Heart left ventricle (tissue), 16 donors: Measurements from ENCODE around the gene RCVRN. TPM values are rescaled to one million over a fixed set of nuclear protein-coding genes. Genes with fewer than 3 reads are reported as not detected.

Experiments used
- ATAC-seq, 4 donors: fragments of 200-7000 bp; cut with Tn5 transposase; one replicate each; pipeline ENCODE4 v1.9.1; 2020 to 2022; ENCODE audit warnings: moderate library complexity in 4 of 4, mild to moderate bottlenecking in 3 of 4, moderate number of reproducible peaks in 1 of 4
- DNase-seq, 5 donors: peaks; one replicate each; pipeline ENCODE4 v3.0.0-alpha.2; 2020
- H3K27ac ChIP-seq, 12 donors: fragments of 200-600 bp; sonication (generic) in 4 of 12; one replicate each; pipeline versions ENCODE4 v1.5.0 to v1.8.0; 2016 to 2022; ENCODE audit warnings: mild to moderate bottlenecking in 2 of 12
- H3K27me3 ChIP-seq, 9 donors: fragments of 200-600 bp; sonication (generic) in 2 of 9; one replicate each; pipeline versions ENCODE4 v1.5.1 to v1.8.0; 2016 to 2022; ENCODE audit warnings: mild to moderate bottlenecking in 3 of 9
- H3K36me3 ChIP-seq, 9 donors: fragments of 200-600 bp; sonication (generic) in 2 of 9; one replicate each; pipeline versions ENCODE4 v1.5.0 to v1.8.0; 2018 to 2022; ENCODE audit warnings: mild to moderate bottlenecking in 2 of 9
- H3K4me1 ChIP-seq, 12 donors: fragments of 200-600 bp; sonication (generic) in 4 of 12; one replicate each; pipeline versions ENCODE4 v1.5.0 to v1.8.0; 2016 to 2022; ENCODE audit warnings: mild to moderate bottlenecking in 3 of 12
- H3K4me3 ChIP-seq, 12 donors: fragments of 200-600 bp; sonication (generic) in 4 of 12; one replicate each; pipeline versions ENCODE4 v1.5.0 to v1.8.0; 2017 to 2022; ENCODE audit warnings: mild to moderate bottlenecking in 9 of 12, moderate library complexity in 4 of 12
- H3K9me3 ChIP-seq, 12 donors: fragments of 200-600 bp; sonication (generic) in 4 of 12; one replicate each; pipeline versions ENCODE4 v1.5.0 to v1.8.0; 2016 to 2022; ENCODE audit warnings: mild to moderate bottlenecking in 1 of 12
- CTCF ChIP-seq, 12 donors: fragments of 200-600 bp; sonication (generic) in 4 of 12; IDR thresholded peaks; one replicate each; pipeline versions ENCODE4 v1.5.0 to v1.8.0; 2018 to 2022; ENCODE audit warnings: antibody characterized with exemption in 12 of 12, mild to moderate bottlenecking in 5 of 12
- POLR2A ChIP-seq, 2 donors: fragments of 450-650 bp; IDR thresholded peaks; one replicate each; pipeline ENCODE4 v1.6.1; 2017; ENCODE audit warnings: antibody characterized with exemption in 2 of 2, mild to moderate bottlenecking in 2 of 2, moderate library complexity in 2 of 2
- WGBS, 4 donors: extraction: QIAGEN DNeasy Blood & Tissue Kit in 2 of 4; methylation state at CpG; one replicate each; pipeline versions ENCODE4 v1.1.5 to v1.1.7; 2013 to 2018; 5-methylcytosine and 5-hydroxymethylcytosine counted together
- intact Hi-C, 10 donors: fragments of 100-400 bp; cut with DNase I; formaldehyde crosslinking; loops; one replicate each; pipeline versions ENCODE4 v1.11.1 to v1.14.2; 2022
- long read RNA-seq, 3 donors: library from polyadenylated mRNA; unstranded; transcript quantifications; one replicate each; pipeline ENCODE4 v2.0.0, GENCODE V29; 2020 to 2021
- polyA plus RNA-seq, 2 donors: library from polyadenylated mRNA; stranded (reverse); fragments of 200-250 nt; gene quantifications; one replicate each; pipeline ENCODE4 v1.2.3, GENCODE V29; 2013
- total RNA-seq, 9 donors: library from RNA; depleted of rRNA in 2 of 9; stranded (reverse); fragments of >200 nt in 2 of 9; fragmentation: NEBNext Ultra II Directional in 3 of 9; extraction: Animal tissue kit (Norgen Biotek cat#: 25700) in 3 of 9; gene quantifications; one replicate each; pipeline versions ENCODE4 v1.1.0 to v1.2.4, GENCODE V29; 2016 to 2023
- donor health status: ischemic (EF 13 %, LVEDD 7.1; RV severe dilation, severe dysfunction).
- donor health status: healthy with polysubstance abuse.
- donor health status: DM: no; HTN: yes; CAD: no.
- donor health status: DM: no; HTN: no; CAD: no.
- donor health status: ischemic (EF 25% LVEDD 6.9; RV normal size, moderate dysfunction).
- donor health status: ischemic (EF 25% LVEDD 5.7; RV mildly dilated, moderate dysfunction).
- donor health status: healthy.
- donor health status: DM: yes; HTN: yes; CAD: no.
- donor health status: ischemic (EF 35%, LVEDD 5.7; RV mildly dilated, moderate dysfunction).
- donor health status: nonischemic (EF 11% LVEDD 7.7; RV severe dilation, severe dysfunction).
- donor health status: DM: yes; HTN: yes; CAD: no.
- donor health status: PGD.
- donor health status: ischemic (EF 29% LVEDD 5.4; RV normal size, mild dysfunction).
- donor health status: nonischemic (EF 23%, LVEDD 6.1; RV moderate dilation, normal function).

The RCVRN gene
- total RNA-seq (1 to 10 TPM in 1 of 9 donors, under 1 TPM in 6, not detected in 2; 0.09 to 1.2 (median 0.27) TPM), polyA plus RNA-seq (under 1 TPM; 0.15 to 0.19 TPM)
- long read RNA-seq, donor 1 = 0 reads
- long read RNA-seq, donor 2 = 0 reads
- long read RNA-seq, donor 3 = 0 reads

GRCh38 chr17:9905078-9905415 lies at the start of gene RCVRN:
Gene RCVRN, minus strand, starts transcription at chr17:9905271. Its CDS starts 91 bp downstream, at chr17:9905180.
- H3K36me3 ChIP-seq = no peaks in the 10 kb centered on the region
- TF ChIP-seq POLR2A (IDR thresholded peaks at IDR 0.05) = no peak
- TF ChIP-seq CTCF (IDR thresholded peaks at IDR 0.05) = no peak
- H3K4me3 ChIP-seq = no peak within 1 kb of the TSS
- H3K27me3 ChIP-seq = no peaks in the 10 kb centered on the region
- WGBS, 4 donors = 89 to 100% (median 94%) methylated on average over 4 to 11 of the region's 11 CpGs
- no peak within 1 kb of the TSS for H3K27ac ChIP-seq
- intact Hi-C loops = no loop called here
- no peaks in the 10 kb centered on the region for H3K4me1 ChIP-seq
- ATAC-seq (no peak), DNase-seq (no peak)
- H3K9me3 ChIP-seq = no peaks in the 10 kb centered on the region

GRCh38 chr17:9953492-9953891 lies 48.4 kb upstream of the RCVRN start:
- Histone ChIP-seq H3K27me3 (peaks cover 0 to 5% (median 0%) of the 10 kb centered on the region in 9 donors), H3K4me1 (peaks cover 0 to 3% (median 0%) of the 10 kb centered on the region in 12 donors), H3K36me3 (peaks cover 0 to 13% (median 0%) of the 10 kb centered on the region in 9 donors), H3K27ac (no peak overlapping the region), H3K4me3 (no peak overlapping the region), H3K9me3 (no peaks in the 10 kb centered on the region)
- DNase-seq = peak in 1 of 5 donors; percentile 2
- ATAC-seq = no peak
- TF ChIP-seq POLR2A (IDR thresholded peaks at IDR 0.05) = no peak
- no peak for TF ChIP-seq CTCF (IDR thresholded peaks at IDR 0.05)
- intact Hi-C loops = no loop called here
- WGBS, 4 donors = 75 to 85% (median 79%) methylated on average over 10 of the region's 10 CpGs

- H3K9me3 ChIP-seq = no peaks in the 10 kb centered on the region
- H3K27ac ChIP-seq = no peak overlapping the region
- DNase-seq = peak in 1 of 5 donors; percentile 29
- intact Hi-C loops = no loop called here
- TF ChIP-seq CTCF (IDR thresholded peaks at IDR 0.05) (no peak), POLR2A (IDR thresholded peaks at IDR 0.05) (no peak)
- peak in 2 of 4 donors; percentile 16 to 17 for ATAC-seq
- peaks cover 0 to 3% (median 0%) of the 10 kb centered on the region in 12 donors for H3K4me1 ChIP-seq
- no peak overlapping the region for H3K4me3 ChIP-seq
- H3K36me3 ChIP-seq = peaks cover 0 to 13% (median 0%) of the 10 kb centered on the region in 9 donors
- H3K27me3 ChIP-seq = no peaks in the 10 kb centered on the region
- 61 to 76% (median 72%) methylated on average over 5 of the region's 5 CpGs for WGBS, 4 donors
These were observed 46.7 kb upstream of the RCVRN start for GRCh38 chr17:9951803-9952202.

GRCh38 chr17:9948928-9949327 lies 43.9 kb upstream of the RCVRN start:
- peak overlapping the region in 1 of 12 donors; percentile 19 for H3K27ac ChIP-seq
- peak in 3 of 4 donors; percentile 12 to 45 (median 17) for ATAC-seq
- peak in 2 of 5 donors; percentile 10 to 24 for DNase-seq
- no peaks in the 10 kb centered on the region for H3K27me3 ChIP-seq
- TF ChIP-seq POLR2A (IDR thresholded peaks at IDR 0.05) = no peak
- TF ChIP-seq CTCF (IDR thresholded peaks at IDR 0.05) = no peak
- WGBS, 4 donors = 72 to 74% (median 73%) methylated on average over 10 of the region's 10 CpGs
- no peaks in the 10 kb centered on the region for H3K9me3 ChIP-seq
- H3K4me3 ChIP-seq = no peak overlapping the region
- peaks cover 0 to 3% (median 0%) of the 10 kb centered on the region in 12 donors for H3K4me1 ChIP-seq
- intact Hi-C loops = no loop called here
- H3K36me3 ChIP-seq = peaks cover 0 to 42% (median 26%) of the 10 kb centered on the region in 9 donors
